GM12865 (cell line): ENCODE results near the gene ITGBL1.

Experiments used
- DNase-seq: peaks from one replicate; pipeline ENCODE4 v3.0.0; 2010; ENCODE audit warnings: low read depth
- H3K4me3 ChIP-seq: 2 replicates; pipeline ENCODE4 v1.5.1; 2011; ENCODE audit warnings: mild to moderate bottlenecking, low read depth, low read length, control low read depth
- CTCF ChIP-seq: IDR thresholded peaks from 2 replicates; pipeline ENCODE4 v1.5.1; 2011; ENCODE audit warnings: low read length, control low read depth, low read depth, inconsistent platforms; ENCODE audit not compliant: insufficient read depth; ENCODE audit errors: missing control alignments

The ITGBL1 gene

DNA sequence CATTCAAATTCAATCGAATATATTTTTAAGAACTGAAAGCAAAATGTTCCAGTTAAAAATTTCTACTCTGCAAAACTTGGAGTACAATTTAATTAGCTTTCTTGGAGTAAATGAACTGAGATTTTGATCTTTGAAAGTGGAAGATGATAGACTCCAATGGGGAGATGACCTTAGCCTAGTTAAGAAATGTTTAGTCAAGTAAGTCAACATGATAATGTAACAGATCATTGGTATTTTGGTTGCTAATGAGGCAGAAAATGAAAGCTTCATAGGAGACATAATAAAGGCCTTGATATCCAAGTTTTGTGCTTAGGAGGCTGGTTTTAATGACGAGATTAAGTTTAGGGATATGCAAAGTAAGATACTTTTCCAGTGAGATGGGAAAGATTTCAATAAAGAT is 181.7 kb downstream of the ITGBL1 start:
- DNase-seq, result no peak
- no peak for TF ChIP-seq CTCF
- no peak overlapping the region for H3K4me3 ChIP-seq

- no peak for TF ChIP-seq CTCF
- DNase-seq, result no peak
- no peak overlapping the region for H3K4me3 ChIP-seq
These were observed 187.2 kb downstream of the ITGBL1 start for GRCh38 chr13:101639711-101640110.

GRCh38 chr13:101640788-101641400 is 188.4 kb downstream of the ITGBL1 start:
- DNase-seq, result no peak
- no peak for TF ChIP-seq CTCF

GRCh38 chr13:101645871-101646270 is 193.4 kb downstream of the ITGBL1 start:
- no peak for TF ChIP-seq CTCF
- no peak overlapping the region for H3K4me3 ChIP-seq
- DNase-seq, result no peak

More at GRCh38 chr13:101640788-101641400, 188.4 kb downstream of the ITGBL1 start:
- no peak overlapping the region for H3K4me3 ChIP-seq

DNA sequence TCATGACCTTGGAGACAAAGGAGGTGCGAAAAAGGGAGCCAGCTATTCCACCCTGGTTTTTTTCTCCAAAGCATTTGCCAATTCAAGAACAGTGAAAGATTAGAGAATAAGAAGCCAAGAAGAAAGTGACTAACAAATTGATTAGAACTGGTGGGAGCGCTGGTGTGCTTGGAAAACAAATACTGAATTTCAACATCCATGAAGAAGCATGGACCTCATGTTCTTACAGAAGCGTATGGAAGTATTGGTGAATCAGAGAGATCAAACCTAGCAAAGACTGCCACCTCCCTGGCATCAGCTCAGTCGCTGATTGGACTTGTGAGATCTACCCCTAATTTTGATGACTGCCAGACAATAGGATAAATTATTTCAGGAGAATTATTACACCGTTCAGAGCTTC is 195.3 kb downstream of the ITGBL1 start:
- no peak for DNase-seq
- TF ChIP-seq CTCF, result no peak
- no peak overlapping the region for H3K4me3 ChIP-seq

GRCh38 chr13:101648766-101649487 is 196.5 kb downstream of the ITGBL1 start:
- DNase-seq, result no peak
- no peak for TF ChIP-seq CTCF
- no peak overlapping the region for H3K4me3 ChIP-seq

DNA sequence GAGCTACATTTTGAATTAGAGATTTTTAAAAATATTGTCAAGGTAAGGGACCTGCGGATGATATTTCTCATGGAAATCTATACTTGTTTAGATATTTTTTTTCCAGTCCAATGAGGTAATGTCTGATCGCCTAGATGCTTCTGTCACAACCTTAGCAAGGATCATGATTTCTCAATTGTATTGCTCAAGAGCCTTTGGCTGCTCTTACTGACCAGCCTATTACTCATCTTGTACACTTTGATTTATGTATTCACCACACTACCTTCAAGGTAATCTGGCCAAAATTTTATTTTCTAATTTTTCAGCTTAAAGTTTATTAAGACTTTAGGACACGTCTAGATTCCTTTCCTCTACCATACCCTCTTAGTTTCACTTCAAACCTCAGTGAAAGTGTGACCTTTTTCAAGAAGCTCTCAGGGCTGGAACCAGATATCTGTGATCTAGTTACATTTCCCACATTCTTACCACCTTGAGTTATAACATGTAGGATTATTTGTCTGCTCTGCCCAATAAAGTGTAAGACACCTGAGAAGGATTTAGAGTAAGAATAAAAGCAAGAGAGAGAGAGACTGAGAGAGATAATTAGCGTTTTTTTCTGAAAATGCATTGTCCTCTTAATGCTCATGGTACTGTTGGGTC is 197.1 kb downstream of the ITGBL1 start:
- TF ChIP-seq CTCF, result no peak
- H3K4me3 ChIP-seq, result no peak overlapping the region
- no peak for DNase-seq
